Non-pigmented ciliary epithelial cell (primary cell): Measurements from ENCODE around the gene CCDC57.

ENCODE experiments used
- DNase-seq: peaks from one replicate; pipeline ENCODE4 v3.0.0-alpha.2; 2010; ENCODE audit warnings: low read depth

CCDC57 gene

GRCh38 chr17:82061047-82061925, 151.4 kb downstream of the CCDC57 start:
- DNase-seq, result no peak

GRCh38 chr17:82060614-82061013, 152.0 kb downstream of the CCDC57 start:
- DNase-seq, result no peak

GRCh38 chr17:82060001-82060380, 152.7 kb downstream of the CCDC57 start:
- DNase-seq, result no peak

GRCh38 chr17:82059272-82060000, 153.2 kb downstream of the CCDC57 start:
- DNase-seq, result no peak

- no peak for DNase-seq
These were observed 153.8 kb downstream of the CCDC57 start for GRCh38 chr17:82058855-82059249.

- no peak for DNase-seq
These were observed 154.3 kb downstream of the CCDC57 start for GRCh38 chr17:82058230-82058854.

GRCh38 chr17:82056729-82057621, 155.7 kb downstream of the CCDC57 start:
- DNase-seq, result no peak

- DNase-seq, result no peak
These were observed 156.5 kb downstream of the CCDC57 start for GRCh38 chr17:82055965-82056728.

- no peak for DNase-seq
These were observed 157.3 kb downstream of the CCDC57 start for GRCh38 chr17:82055023-82055964.

- no peak for DNase-seq
These were observed 158.2 kb downstream of the CCDC57 start for GRCh38 chr17:82054351-82055022.

- no peak for DNase-seq
These were observed 158.9 kb downstream of the CCDC57 start for GRCh38 chr17:82053556-82054263.

- no peak for DNase-seq
These were observed 159.5 kb downstream of the CCDC57 start for GRCh38 chr17:82053130-82053529.

GRCh38 chr17:82052638-82053059, 160.0 kb downstream of the CCDC57 start:
- no peak for DNase-seq

GRCh38 chr17:82051776-82052637, 160.6 kb downstream of the CCDC57 start, which contains the start of the genes GPS1 and RFNG:
Gene GPS1, plus strand, starts transcription at chr17:82051898. Its CDS starts 34 bp downstream, at chr17:82051932.
Gene RFNG, minus strand, starts transcription at chr17:82051811. Its CDS starts 45 bp downstream, at chr17:82051766.
- no peak for DNase-seq
